ENCODE measurements around the gene WDFY4.

The WDFY4 gene

DNA sequence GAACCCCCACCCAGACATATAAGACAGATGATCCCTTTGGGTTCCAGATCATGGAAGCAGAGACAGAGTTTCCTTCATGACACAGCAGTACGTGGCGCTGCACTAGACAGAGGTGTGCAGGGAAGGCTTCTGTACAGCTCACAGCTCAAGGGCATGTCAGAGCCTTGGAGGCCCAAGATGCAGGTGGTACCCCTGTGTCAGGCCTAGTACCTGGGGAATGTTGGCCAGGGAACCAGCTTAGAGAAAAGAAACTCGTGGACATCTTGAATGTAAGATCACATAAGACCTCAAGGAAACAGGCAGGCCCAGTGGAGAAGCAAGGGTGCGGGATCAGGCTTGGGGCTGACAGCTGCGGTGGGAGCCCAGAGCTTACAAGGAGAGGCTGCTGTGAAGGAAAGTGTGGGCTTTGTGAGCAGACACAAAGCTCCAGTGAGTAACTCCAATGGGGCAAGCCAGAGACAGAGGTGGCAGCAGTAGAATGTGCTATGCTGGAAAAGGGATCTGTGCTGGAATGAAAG is 91.4 kb downstream of the WDFY4 start:
- no peak for TF ChIP-seq L3MBTL2 (conservative IDR thresholded peaks at IDR 0.05)
- TF ChIP-seq ARNT (IDR thresholded peaks at IDR 0.05): no peak
- TF ChIP-seq FOXA1 (IDR thresholded peaks at IDR 0.05): no peak
- no peak for TF ChIP-seq FOXK2 (IDR thresholded peaks at IDR 0.05)
- TF ChIP-seq, protein P1, sequence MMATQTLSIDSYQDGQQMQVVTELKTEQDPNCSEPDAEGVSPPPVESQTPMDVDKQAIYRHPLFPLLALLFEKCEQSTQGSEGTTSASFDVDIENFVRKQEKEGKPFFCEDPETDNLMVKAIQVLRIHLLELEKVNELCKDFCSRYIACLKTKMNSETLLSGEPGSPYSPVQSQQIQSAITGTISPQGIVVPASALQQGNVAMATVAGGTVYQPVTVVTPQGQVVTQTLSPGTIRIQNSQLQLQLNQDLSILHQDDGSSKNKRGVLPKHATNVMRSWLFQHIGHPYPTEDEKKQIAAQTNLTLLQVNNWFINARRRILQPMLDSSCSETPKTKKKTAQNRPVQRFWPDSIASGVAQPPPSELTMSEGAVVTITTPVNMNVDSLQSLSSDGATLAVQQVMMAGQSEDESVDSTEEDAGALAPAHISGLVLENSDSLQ (IDR thresholded peaks at IDR 0.05): no peak
- TF ChIP-seq ELF4 (IDR thresholded peaks at IDR 0.05): no peak
- TF ChIP-seq ZNF384 (IDR thresholded peaks at IDR 0.05): no peak
- no peak for TF ChIP-seq FOXM1 (IDR thresholded peaks at IDR 0.05; ENCODE audit: borderline replicate concordance)
- no peak for TF ChIP-seq TARDBP (IDR thresholded peaks at IDR 0.05)
- TF ChIP-seq HDGF (IDR thresholded peaks at IDR 0.05; ENCODE audit: borderline replicate concordance): no peak
- no peak for TF ChIP-seq SP1 (IDR thresholded peaks at IDR 0.05)
- TF ChIP-seq LEF1 (IDR thresholded peaks at IDR 0.05; ENCODE audit: borderline replicate concordance): no peak
- TF ChIP-seq BHLHE40 (IDR thresholded peaks at IDR 0.05; ENCODE audit: borderline replicate concordance): no peak
- TF ChIP-seq CTBP1 (IDR thresholded peaks at IDR 0.05; ENCODE audit: borderline replicate concordance): no peak
- no peak for TF ChIP-seq SUZ12 (IDR thresholded peaks at IDR 0.05)
- no peak for TF ChIP-seq NFRKB (IDR thresholded peaks at IDR 0.05)
- POLR2A ChIA-PET: no interaction called here
- DNase-seq (ENCODE audit: extremely low spot score): no peak
- CTCF ChIA-PET: interaction anchor here (1.3 kb wide), 1 partner anchor 11 kb away, joined by 3 read pairs; no protein-coding TSS in a partner anchor

DNA sequence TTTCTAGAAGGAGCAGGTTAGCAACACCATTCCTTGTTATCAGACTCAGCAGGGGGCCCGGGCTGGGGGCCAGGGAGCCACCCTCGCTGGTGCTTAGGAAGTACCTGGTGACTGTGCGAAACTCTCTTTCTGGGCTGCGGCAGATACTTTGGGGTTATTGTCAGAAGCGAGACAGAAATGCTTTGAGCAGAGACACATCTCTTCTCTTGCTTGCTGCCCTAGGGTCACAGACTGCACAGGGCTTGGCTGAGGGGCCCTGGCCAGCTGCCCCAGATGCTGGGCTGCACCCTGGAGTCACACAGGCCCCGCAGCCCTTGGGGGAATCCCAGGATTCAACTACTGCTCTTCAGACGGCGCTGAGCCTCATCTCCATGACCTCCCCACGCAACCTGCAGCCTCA is 91.9 kb downstream of the WDFY4 start:
- ChIA-PET POLR2A (no interaction called here), CTCF (interaction anchor here (1.3 kb wide), 1 partner anchor 12 kb away, joined by 3 read pairs; no protein-coding TSS in a partner anchor)
- no peak for TF ChIP-seq ELF4 (IDR thresholded peaks at IDR 0.05)
- TF ChIP-seq NFRKB (IDR thresholded peaks at IDR 0.05): no peak
- no peak for TF ChIP-seq SUZ12 (IDR thresholded peaks at IDR 0.05)
- TF ChIP-seq, protein P1 (IDR thresholded peaks at IDR 0.05): no peak
- TF ChIP-seq LEF1 (IDR thresholded peaks at IDR 0.05; ENCODE audit: borderline replicate concordance): no peak
- no peak for DNase-seq (ENCODE audit: extremely low spot score)

DNA sequence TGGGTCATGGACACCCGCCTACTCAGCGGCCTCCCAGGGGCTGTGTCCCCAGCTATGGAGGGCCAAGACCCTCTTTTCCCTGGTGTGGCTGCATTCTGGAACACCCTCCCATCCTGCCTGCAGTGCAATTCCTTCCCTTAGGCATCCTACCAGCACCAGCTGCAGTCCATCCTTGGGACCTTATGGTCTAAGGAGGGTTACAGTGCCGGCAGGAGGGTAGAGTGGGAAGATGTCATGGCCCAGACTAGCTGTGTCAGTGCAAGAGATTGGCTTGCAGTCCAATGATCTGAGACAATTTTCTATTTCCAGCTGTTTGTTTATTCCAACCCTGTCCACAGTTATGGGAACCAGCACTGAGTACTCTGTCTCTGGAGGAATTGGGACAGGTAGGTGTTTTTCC is 92.4 kb downstream of the WDFY4 start:
- no peak for DNase-seq (ENCODE audit: extremely low spot score)
- no peak for TF ChIP-seq LEF1 (IDR thresholded peaks at IDR 0.05; ENCODE audit: borderline replicate concordance)
- ChIA-PET CTCF (no interaction called here), POLR2A (no interaction called here)

DNA sequence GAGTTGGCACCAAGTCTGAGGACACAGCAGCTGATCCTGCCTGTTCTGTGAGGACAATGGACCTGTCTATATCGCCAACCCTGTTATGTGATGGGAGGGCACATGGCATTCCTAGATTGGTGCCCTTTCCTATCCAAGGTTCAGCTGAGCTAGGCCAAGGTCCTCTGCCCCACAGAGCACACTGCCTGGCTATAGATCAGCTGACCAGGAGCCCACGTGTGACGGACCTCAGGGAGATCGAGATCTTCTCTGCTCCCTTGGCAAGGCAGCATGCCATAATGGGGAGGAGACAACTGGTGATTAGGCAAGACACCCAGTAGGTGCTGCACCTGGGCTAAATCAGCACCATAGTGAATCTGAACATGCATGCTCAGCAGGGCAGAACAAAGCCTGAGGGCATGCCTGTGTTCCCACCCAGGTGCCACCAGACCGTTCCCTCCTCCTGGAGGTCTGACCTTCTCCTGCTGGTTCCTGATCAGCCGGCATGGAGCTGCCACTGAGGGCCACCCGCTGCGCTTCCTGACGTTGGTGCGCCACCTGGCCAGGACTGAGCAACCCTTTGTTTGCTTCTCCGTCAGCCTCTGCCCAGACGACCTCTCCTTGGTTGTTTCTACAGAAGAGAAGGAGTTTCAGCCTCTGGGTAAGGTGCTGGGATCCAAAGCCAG is 93.7 kb downstream of the WDFY4 start:
- ChIA-PET CTCF (no interaction called here), POLR2A (no interaction called here)
- TF ChIP-seq ELF4 (IDR thresholded peaks at IDR 0.05) (no peak), FOXA1 (IDR thresholded peaks at IDR 0.05) (no peak), LEF1 (IDR thresholded peaks at IDR 0.05; ENCODE audit: borderline replicate concordance) (no peak), ARNT (IDR thresholded peaks at IDR 0.05) (no peak), SP1 (IDR thresholded peaks at IDR 0.05) (no peak), SUZ12 (IDR thresholded peaks at IDR 0.05) (no peak), CTBP1 (IDR thresholded peaks at IDR 0.05; ENCODE audit: borderline replicate concordance) (no peak), BHLHE40 (IDR thresholded peaks at IDR 0.05; ENCODE audit: borderline replicate concordance) (no peak), FOXM1 (IDR thresholded peaks at IDR 0.05; ENCODE audit: borderline replicate concordance) (no peak), HDGF (IDR thresholded peaks at IDR 0.05; ENCODE audit: borderline replicate concordance) (no peak), L3MBTL2 (conservative IDR thresholded peaks at IDR 0.05) (no peak), NFRKB (IDR thresholded peaks at IDR 0.05) (no peak), TARDBP (IDR thresholded peaks at IDR 0.05) (no peak)
- DNase-seq (ENCODE audit: extremely low spot score): no peak

DNA sequence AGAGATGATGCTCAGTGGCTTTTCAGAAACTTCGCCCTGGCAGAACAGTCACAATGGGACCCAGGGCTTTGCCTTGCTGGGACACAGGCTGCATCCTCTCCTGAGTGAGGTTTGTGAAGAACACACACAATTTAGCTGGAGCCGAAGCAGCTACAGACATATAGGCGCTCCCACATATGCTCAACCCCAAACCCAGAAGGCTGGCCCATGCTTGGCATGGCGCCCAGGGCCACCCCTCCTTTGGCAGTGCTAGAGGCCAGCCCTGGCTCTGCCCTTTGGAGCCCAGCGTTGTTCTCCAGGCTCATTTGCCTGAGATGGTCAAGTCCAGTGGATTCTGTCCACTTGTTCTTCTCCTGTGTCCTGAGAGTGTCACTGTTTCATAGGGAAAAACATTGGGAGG is 94.4 kb downstream of the WDFY4 start:
- ChIA-PET POLR2A (no interaction called here), CTCF (no interaction called here)
- no peak for TF ChIP-seq FOXK2 (IDR thresholded peaks at IDR 0.05)
- TF ChIP-seq FOXA1 (IDR thresholded peaks at IDR 0.05): no peak
- no peak for TF ChIP-seq FOXM1 (IDR thresholded peaks at IDR 0.05; ENCODE audit: borderline replicate concordance)
- TF ChIP-seq NFRKB (IDR thresholded peaks at IDR 0.05): no peak
- no peak for TF ChIP-seq ZNF384 (IDR thresholded peaks at IDR 0.05)
- no peak for TF ChIP-seq LEF1 (IDR thresholded peaks at IDR 0.05; ENCODE audit: borderline replicate concordance)
- TF ChIP-seq HDGF (IDR thresholded peaks at IDR 0.05; ENCODE audit: borderline replicate concordance): no peak
- no peak for TF ChIP-seq SUZ12 (IDR thresholded peaks at IDR 0.05)
- TF ChIP-seq L3MBTL2 (conservative IDR thresholded peaks at IDR 0.05): no peak
- no peak for DNase-seq (ENCODE audit: extremely low spot score)

DNA sequence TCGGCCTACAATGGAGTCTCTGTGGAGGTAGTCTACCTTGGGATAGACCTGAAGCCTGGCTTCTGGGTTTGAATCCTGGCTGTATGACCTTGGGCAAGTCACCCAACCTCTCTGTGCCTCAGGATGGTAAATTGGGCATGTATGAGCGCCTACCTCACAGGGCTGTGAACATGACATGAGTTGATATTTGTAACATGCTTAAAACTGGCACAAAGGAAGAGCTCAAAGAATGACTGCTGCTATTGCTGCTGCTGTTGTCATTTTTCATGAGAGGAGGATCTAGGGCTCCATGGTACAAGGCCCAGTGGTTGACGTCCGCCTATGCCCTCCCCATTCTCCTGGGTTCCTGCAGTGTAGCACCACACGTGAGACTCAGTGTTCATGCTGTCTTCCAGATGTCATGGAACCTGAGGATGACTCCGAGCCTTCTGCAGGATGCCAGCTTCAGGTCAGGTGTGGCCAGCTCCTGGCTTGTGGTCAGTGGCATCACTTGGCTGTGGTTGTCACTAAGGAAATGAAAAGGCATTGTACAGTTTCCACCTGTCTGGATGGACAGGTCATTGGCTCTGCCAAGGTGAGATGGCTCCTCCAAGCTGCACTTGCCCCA is 95.0 kb downstream of the WDFY4 start:
- DNase-seq (ENCODE audit: extremely low spot score): no peak
- POLR2A ChIA-PET: no interaction called here
- CTCF ChIA-PET: no interaction called here
- TF ChIP-seq TARDBP (IDR thresholded peaks at IDR 0.05) (no peak), LEF1 (IDR thresholded peaks at IDR 0.05; ENCODE audit: borderline replicate concordance) (no peak), BHLHE40 (IDR thresholded peaks at IDR 0.05; ENCODE audit: borderline replicate concordance) (no peak), FOXK2 (IDR thresholded peaks at IDR 0.05) (no peak), HDGF (IDR thresholded peaks at IDR 0.05; ENCODE audit: borderline replicate concordance) (no peak), ARNT (IDR thresholded peaks at IDR 0.05) (no peak), CTBP1 (IDR thresholded peaks at IDR 0.05; ENCODE audit: borderline replicate concordance) (no peak), SUZ12 (IDR thresholded peaks at IDR 0.05) (no peak), ZNF384 (IDR thresholded peaks at IDR 0.05) (no peak), FOXM1 (IDR thresholded peaks at IDR 0.05; ENCODE audit: borderline replicate concordance) (no peak)

DNA sequence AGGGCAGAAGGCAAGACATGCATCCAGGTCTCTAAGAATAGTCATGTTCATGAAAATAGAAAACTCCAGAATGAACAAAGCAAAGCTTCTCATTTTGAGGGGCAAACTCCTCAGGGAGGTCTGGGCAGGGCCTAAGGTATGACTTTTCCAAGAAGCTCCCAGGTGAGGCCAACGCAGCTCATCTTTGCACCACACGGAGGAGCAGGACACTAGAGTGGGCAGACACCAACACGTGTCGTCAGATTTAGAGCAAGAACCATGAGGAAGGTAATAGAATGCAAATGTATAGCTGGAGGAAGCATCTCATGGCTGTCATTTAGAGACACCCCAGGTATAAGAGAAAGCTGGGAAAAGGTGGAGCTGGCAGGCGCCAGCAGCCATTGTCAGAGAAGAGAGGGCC is 95.7 kb downstream of the WDFY4 start:
- ChIA-PET POLR2A (no interaction called here), CTCF (interaction anchor here (0.8 kb wide), 1 partner anchor 529 kb away, joined by 3 read pairs; no protein-coding TSS in a partner anchor)
- no peak for TF ChIP-seq FOXK2 (IDR thresholded peaks at IDR 0.05)
- no peak for TF ChIP-seq CTBP1 (IDR thresholded peaks at IDR 0.05; ENCODE audit: borderline replicate concordance)
- TF ChIP-seq FOXA1 (IDR thresholded peaks at IDR 0.05): no peak
- no peak for TF ChIP-seq SUZ12 (IDR thresholded peaks at IDR 0.05)
- no peak for TF ChIP-seq NFRKB (IDR thresholded peaks at IDR 0.05)
- TF ChIP-seq TARDBP (IDR thresholded peaks at IDR 0.05): no peak
- no peak for TF ChIP-seq LEF1 (IDR thresholded peaks at IDR 0.05; ENCODE audit: borderline replicate concordance)
- no peak for TF ChIP-seq BHLHE40 (IDR thresholded peaks at IDR 0.05; ENCODE audit: borderline replicate concordance)
- no peak for TF ChIP-seq ELF4 (IDR thresholded peaks at IDR 0.05)
- no peak for TF ChIP-seq ARNT (IDR thresholded peaks at IDR 0.05)
- TF ChIP-seq FOXM1 (IDR thresholded peaks at IDR 0.05; ENCODE audit: borderline replicate concordance): no peak
- TF ChIP-seq L3MBTL2 (conservative IDR thresholded peaks at IDR 0.05): no peak
- no peak for TF ChIP-seq SP1 (IDR thresholded peaks at IDR 0.05)
- TF ChIP-seq, protein P1 (IDR thresholded peaks at IDR 0.05): no peak
- no peak for TF ChIP-seq ZNF384 (IDR thresholded peaks at IDR 0.05)
- no peak for TF ChIP-seq HDGF (IDR thresholded peaks at IDR 0.05; ENCODE audit: borderline replicate concordance)
- no peak for DNase-seq (ENCODE audit: extremely low spot score)

Measured in HEK293T (cell line).